T-helper 22 cell (primary cell): ENCODE data around the gene GDE1.
"Not testable (repeated sequence)": the region's sequence is repeated elsewhere in the genome, so short reads cannot be mapped to it uniquely, and the experiment has no call there.

Source experiments
- DNase-seq: peaks from one replicate; pipeline ENCODE4 v3.0.0-alpha.2; 2020; ENCODE audit warnings: low read depth

GDE1 gene, protein sequence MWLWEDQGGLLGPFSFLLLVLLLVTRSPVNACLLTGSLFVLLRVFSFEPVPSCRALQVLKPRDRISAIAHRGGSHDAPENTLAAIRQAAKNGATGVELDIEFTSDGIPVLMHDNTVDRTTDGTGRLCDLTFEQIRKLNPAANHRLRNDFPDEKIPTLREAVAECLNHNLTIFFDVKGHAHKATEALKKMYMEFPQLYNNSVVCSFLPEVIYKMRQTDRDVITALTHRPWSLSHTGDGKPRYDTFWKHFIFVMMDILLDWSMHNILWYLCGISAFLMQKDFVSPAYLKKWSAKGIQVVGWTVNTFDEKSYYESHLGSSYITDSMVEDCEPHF

DNA sequence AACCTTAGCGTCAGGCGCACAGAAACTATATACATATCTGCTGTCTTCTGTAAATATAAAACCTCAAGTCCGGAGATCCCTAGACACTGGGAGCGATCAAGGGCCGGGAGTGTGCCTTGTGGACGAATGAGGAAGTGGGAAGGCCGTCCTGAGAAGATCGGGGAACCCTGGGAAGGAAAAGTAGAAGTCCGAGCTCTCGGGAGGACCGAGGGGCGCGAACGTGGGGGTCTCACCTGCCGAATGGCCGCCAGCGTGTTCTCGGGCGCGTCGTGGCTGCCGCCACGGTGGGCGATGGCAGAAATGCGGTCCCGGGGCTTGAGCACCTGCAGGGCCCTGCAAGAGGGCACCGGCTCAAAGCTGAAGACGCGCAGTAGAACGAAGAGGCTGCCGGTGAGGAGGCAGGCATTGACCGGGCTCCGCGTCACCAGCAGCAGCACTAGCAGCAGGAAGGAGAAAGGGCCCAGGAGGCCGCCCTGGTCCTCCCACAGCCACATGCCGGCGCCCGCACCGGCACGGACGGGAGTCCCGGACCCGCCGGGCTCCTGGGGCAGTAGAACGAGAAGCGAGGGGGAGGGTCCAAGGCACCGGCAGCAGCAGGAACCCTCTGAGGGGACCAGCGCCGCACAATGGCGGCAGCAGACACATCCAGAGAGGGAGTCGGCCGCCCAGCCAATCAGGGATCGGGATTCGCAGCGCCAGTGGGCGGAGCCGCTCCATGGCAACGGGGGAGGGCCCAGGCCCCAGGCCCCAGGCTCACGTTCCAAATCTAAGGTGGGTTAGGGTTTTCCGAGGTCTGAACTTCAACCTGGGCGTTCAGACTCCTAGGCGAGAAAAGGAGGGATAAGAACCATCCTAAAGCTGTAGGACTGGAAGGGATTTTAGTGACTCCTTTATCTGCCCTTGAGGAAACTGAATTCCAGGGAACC lies at the start of gene GDE1:
Gene GDE1, minus strand, starts transcription at position 628 of the 926 bp plus-strand sequence. Its CDS starts 134 bp downstream, at position 494.
- peak; percentile 90 for DNase-seq

DNA sequence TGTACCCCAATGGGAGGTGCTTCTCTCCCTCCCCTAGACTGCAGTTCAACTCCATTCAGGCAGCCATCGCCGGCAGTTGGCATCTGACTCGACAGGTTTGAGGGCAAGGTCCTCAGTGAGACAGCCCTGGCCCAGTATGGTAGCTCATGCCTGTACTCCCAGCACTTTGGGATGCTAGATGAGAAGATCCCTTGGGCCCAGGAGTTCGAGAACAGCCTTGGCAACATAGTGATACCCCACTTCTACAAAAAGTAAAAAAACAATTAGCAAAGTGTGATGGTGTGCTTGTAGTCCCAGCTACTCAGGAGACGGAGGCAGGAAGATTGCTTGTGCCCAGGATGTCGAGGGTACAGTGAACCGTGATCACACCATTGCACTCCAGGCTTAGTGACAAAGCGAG lies 45.7 kb upstream of the GDE1 start:
- no peak for DNase-seq

GRCh38 chr16:19566362-19566761 lies 44.5 kb upstream of the GDE1 start:
- DNase-seq, result no peak

- DNase-seq, result no peak
These were observed 41.5 kb upstream of the GDE1 start for GRCh38 chr16:19563377-19563776.

- DNase-seq, result no peak
These were observed 38.2 kb upstream of the GDE1 start for GRCh38 chr16:19560078-19560477.

DNA sequence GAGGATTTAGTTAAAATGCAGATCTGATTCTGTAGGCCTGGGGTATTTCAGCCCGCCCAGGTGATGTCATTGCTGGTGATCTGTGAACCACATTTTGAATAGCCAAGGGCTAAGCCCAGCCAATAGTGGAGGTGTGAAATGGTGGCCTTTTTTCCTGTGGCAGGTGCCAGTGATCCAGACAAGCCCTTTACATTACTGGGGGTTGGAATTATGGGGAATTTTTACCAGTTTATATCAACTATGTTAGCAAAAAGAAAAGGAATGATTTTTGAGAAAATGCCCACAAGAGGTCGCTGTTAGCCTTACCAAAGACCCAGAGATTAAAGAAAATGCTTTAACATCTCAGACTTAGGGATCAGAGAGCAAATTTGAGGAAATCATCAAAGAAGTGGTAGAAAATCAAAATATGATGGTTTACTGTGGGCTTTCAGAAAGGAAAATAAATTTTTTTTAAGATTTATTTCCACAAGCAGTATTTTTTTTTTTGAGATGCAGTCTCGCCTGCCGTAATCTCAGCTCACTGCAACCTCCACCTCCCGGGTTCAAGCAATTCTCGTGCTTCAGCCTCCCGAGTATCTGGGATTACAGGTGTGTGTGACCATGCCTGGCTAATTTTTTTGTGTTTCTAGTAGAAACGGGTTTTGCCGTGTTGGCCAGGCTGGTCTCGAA lies 37.5 kb upstream of the GDE1 start:
- DNase-seq, result no peak

- no peak for DNase-seq
These were observed 34.3 kb upstream of the GDE1 start for GRCh38 chr16:19555938-19556771.

GRCh38 chr16:19555186-19555937 lies 33.5 kb upstream of the GDE1 start, which contains the start of gene VPS35L:
Gene VPS35L (plus strand): TSS chr16:19555703. CDS start chr16:19555730, 27 bp downstream.
- DNase-seq, result peak; percentile 94

GRCh38 chr16:19549673-19550072 lies 27.8 kb upstream of the GDE1 start:
- no peak for DNase-seq

GRCh38 chr16:19548144-19548543 lies 26.2 kb upstream of the GDE1 start:
- no peak for DNase-seq

- DNase-seq, result not testable (repeated sequence)
These were observed 21.5 kb upstream of the GDE1 start for GRCh38 chr16:19543278-19543996.

DNA sequence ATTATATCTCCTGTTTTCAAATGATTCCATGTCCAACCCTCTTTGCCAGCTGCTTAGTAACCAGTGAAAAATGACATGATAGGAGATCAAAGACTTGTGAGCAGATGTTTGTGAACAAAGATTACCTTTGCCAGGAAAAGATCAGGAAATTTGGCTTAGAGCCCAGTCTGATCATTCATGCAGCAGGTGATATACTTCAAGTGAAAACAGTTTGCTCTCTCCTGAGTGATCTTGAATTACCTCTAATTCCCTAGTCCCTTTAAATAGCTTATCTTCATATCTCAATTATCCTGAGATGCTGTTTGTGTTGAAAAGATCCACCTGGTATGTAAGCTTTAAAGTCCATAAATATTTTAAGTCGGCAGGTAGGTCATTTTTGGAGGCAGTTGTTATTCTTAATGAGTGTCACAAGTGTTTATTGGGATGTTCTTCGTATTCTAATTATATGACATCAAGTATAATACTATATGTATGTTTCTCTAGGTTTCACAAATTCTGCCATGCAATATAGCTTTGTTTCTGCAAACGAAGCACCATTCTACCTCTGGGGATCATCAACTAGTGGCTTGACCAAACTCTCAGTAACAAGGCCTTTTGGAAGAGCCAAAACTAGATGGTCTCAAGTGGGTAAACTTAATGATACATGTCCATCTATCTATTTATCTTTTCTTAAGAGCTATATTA lies 20.4 kb upstream of the GDE1 start:
- DNase-seq, result no peak

DNA sequence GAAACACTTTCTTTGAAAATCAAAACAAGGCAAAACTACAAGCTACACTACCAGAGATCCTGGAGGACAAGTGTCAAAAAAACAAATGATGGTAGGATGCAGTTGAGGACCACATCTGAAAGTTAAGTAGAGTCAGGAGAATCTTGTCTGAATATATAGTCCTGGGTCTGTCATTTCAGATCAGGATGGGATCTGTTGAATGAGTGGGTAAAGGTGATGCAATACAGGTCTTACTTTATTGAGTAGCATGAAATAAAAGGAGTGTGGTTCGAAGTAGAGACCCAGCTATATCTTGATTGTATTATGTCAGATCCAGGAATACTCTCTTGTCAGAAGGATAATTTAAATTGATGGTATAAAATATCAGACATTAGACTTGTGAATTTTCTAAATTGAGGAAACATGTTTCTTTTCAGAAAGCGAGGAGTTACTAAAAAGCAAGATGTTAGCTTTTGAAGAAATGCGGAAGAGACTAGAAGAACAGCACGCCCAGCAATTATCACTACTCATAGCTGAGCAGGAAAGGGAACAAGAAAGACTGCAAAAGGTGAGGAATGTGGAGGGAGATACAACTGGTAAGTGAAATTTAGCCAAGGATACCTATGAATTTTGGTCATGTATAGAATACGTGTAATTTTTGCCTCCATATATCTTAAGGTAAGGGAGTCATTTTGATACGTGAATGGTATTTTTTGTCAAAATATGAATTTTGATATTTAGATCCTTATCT lies 18.5 kb upstream of the GDE1 start:
- no peak for DNase-seq

- DNase-seq, result no peak
These were observed 10.7 kb upstream of the GDE1 start for GRCh38 chr16:19532601-19533000.

DNA sequence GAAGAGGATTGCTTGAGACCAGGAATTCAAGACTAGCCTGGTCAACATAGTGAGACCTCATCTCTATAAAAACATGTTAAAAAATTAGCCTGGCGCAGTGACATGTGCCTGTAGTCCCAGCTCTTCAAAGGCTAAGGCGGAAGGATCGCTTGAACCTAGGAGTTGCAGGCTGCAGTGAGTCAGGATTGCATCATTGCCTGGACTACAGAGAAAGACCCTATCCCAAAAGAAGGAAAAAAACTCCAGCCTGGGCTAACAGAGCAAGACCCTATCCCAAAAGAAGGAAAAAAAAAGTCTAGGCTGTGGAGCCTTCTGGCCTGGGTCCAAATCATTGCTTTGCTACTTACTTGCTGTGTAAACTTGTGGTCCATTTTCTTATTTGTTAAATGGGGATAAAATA lies 6.8 kb upstream of the GDE1 start:
- DNase-seq, result no peak

DNA sequence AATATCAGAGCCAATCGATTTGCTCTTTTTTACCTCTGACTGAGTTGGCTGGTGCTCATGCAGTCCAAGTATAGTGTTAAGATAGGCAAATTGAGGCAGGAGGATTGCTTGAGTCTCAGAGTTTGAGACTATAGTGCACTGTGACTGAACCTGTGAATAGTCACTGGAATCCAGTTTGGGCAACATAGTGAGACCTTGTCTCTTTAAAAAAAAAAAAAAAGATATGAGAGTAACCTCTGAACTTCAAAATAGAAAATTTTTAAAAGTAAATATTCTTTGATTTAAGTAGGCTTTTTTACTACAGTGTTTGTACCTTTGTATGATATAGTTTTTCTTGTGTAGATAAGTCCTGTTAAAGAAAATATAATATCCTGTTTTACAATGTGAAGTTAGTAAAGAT lies 5.3 kb upstream of the GDE1 start:
- DNase-seq, result no peak

GRCh38 chr16:19525385-19525723 lies 3.5 kb upstream of the GDE1 start:
- DNase-seq, result no peak

GRCh38 chr16:19524616-19525384 lies 2.9 kb upstream of the GDE1 start:
- no peak for DNase-seq

- no peak for DNase-seq
These were observed 2.4 kb upstream of the GDE1 start for GRCh38 chr16:19524356-19524615.
